HL-60 (cell line): ENCODE measurements around the gene HAGHL.

Source experiments
- DNase-seq, 2 experiments: peaks; one replicate each; pipeline ENCODE4 v3.0.0-alpha.2; 2010 to 2020; ENCODE audit warnings: low read depth in 1 of 2, low spot score in 1 of 2
- H3K27ac ChIP-seq: fragments of 250-450 bp; sonication (Bioruptor Pico); replicated peaks from 2 replicates; pipeline ENCODE4 v1.5.1; 2020; ENCODE audit warnings: mild to moderate bottlenecking, moderate library complexity
- H3K27me3 ChIP-seq: fragments of 250-450 bp; sonication (Bioruptor Pico); 2 replicates; pipeline ENCODE4 v1.5.1; 2021; ENCODE audit warnings: mild to moderate bottlenecking, moderate library complexity; ENCODE audit not compliant: insufficient read depth, poor library complexity, severe bottlenecking
- H3K4me3 ChIP-seq: replicated peaks from 2 replicates; pipeline ENCODE4 v1.5.1; 2011; ENCODE audit warnings: mild to moderate bottlenecking, control low read depth, low read length; ENCODE audit not compliant: insufficient read depth
- GABPA ChIP-seq: IDR thresholded peaks from 2 replicates; pipeline ENCODE4 v1.6.1; 2012; ENCODE audit warnings: low read depth
- POLR2AphosphoS5 ChIP-seq: IDR thresholded peaks from 2 replicates; pipeline ENCODE4 v1.6.1; 2012; ENCODE audit warnings: low read depth
- SPI1 ChIP-seq: IDR thresholded peaks from 2 replicates; pipeline ENCODE4 v1.6.1; 2012; ENCODE audit warnings: low read depth, mild to moderate bottlenecking, borderline replicate concordance
- TF ChIP-seq, protein P1 (sequence below): IDR thresholded peaks from one replicate; pipeline ENCODE4 v1.5.1; 2011; ENCODE audit warnings: low read length, control low read depth, inconsistent platforms; ENCODE audit not compliant: insufficient read depth
- TF ChIP-seq, protein P2 (sequence below): IDR thresholded peaks from 2 replicates; pipeline ENCODE4 v1.6.1; 2012; ENCODE audit warnings: low read depth; ENCODE audit not compliant: insufficient replicate concordance

Gene HAGHL

DNA sequence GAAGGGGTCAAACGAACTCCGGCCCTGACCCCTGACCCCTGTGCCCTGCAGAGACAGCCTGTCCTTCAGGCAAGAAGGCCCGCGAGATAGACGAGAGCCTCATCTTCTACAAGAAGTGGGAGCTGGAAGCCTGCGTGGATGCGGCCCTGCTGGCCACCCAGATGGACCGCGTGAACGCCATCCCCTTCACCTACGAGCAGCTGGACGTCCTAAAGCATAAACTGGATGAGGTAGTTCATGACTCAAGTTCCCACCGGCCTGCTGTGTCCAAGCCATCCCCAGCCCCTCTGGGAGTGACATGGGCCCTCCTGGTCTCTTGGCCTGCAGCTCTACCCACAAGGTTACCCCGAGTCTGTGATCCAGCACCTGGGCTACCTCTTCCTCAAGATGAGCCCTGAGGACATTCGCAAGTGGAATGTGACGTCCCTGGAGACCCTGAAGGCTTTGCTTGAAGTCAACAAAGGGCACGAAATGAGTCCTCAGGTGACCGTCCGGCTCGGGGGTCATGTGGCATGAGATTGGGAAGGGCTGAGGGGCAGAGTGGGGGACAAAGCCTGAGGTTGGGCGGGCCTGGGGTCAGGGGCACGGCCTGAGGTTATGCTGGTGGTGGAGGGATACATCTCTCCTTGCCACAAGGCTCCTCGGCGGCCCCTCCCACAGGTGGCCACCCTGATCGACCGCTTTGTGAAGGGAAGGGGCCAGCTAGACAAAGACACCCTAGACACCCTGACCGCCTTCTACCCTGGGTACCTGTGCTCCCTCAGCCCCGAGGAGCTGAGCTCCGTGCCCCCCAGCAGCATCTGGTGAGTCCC, 39.3 kb downstream of the HAGHL start:
- TF ChIP-seq, protein P1, sequence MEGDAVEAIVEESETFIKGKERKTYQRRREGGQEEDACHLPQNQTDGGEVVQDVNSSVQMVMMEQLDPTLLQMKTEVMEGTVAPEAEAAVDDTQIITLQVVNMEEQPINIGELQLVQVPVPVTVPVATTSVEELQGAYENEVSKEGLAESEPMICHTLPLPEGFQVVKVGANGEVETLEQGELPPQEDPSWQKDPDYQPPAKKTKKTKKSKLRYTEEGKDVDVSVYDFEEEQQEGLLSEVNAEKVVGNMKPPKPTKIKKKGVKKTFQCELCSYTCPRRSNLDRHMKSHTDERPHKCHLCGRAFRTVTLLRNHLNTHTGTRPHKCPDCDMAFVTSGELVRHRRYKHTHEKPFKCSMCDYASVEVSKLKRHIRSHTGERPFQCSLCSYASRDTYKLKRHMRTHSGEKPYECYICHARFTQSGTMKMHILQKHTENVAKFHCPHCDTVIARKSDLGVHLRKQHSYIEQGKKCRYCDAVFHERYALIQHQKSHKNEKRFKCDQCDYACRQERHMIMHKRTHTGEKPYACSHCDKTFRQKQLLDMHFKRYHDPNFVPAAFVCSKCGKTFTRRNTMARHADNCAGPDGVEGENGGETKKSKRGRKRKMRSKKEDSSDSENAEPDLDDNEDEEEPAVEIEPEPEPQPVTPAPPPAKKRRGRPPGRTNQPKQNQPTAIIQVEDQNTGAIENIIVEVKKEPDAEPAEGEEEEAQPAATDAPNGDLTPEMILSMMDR: no peak
- TF ChIP-seq GABPA: no peak
- TF ChIP-seq, protein P2, sequence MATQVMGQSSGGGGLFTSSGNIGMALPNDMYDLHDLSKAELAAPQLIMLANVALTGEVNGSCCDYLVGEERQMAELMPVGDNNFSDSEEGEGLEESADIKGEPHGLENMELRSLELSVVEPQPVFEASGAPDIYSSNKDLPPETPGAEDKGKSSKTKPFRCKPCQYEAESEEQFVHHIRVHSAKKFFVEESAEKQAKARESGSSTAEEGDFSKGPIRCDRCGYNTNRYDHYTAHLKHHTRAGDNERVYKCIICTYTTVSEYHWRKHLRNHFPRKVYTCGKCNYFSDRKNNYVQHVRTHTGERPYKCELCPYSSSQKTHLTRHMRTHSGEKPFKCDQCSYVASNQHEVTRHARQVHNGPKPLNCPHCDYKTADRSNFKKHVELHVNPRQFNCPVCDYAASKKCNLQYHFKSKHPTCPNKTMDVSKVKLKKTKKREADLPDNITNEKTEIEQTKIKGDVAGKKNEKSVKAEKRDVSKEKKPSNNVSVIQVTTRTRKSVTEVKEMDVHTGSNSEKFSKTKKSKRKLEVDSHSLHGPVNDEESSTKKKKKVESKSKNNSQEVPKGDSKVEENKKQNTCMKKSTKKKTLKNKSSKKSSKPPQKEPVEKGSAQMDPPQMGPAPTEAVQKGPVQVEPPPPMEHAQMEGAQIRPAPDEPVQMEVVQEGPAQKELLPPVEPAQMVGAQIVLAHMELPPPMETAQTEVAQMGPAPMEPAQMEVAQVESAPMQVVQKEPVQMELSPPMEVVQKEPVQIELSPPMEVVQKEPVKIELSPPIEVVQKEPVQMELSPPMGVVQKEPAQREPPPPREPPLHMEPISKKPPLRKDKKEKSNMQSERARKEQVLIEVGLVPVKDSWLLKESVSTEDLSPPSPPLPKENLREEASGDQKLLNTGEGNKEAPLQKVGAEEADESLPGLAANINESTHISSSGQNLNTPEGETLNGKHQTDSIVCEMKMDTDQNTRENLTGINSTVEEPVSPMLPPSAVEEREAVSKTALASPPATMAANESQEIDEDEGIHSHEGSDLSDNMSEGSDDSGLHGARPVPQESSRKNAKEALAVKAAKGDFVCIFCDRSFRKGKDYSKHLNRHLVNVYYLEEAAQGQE: no peak
- TF ChIP-seq POLR2AphosphoS5: no peak
- TF ChIP-seq SPI1: no peak
- DNase-seq: no peak
- H3K4me3 ChIP-seq: no peak overlapping the region
- no peaks in the 10 kb centered on the region for H3K27me3 ChIP-seq
- H3K27ac ChIP-seq: no peak overlapping the region

DNA sequence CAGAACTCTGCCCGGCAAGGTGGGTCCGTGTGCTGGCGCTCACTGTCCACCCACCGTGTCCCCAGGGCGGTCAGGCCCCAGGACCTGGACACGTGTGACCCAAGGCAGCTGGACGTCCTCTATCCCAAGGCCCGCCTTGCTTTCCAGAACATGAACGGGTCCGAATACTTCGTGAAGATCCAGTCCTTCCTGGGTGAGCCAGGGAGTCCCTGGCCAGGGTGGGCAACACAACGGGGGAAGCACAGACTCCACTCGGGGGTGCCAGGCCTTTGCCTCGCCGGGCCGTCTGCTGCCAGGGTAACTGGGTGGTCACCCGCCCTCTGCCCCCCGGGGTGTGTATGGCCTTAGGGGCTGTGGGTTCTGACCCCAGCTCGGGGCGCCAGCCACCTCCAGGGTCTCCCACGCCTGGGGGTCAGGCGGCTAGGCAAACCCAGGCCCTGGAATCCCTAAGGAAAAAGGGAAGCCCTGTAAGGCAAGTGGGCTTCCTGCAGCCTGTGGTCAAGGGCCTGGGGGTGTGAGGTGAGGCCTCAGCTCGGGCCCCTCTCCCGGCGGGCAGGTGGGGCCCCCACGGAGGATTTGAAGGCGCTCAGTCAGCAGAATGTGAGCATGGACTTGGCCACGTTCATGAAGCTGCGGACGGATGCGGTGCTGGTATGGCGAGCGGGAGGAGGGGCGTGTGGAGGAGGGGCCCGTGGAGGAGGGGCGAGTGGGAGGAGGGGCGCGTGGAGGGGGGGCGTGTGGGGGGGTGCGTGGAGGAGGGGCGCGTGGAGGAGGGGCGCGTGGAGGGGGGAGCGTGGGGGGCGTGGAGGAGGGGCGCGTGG, 40.1 kb downstream of the HAGHL start:
- no peak for DNase-seq
- Histone ChIP-seq H3K4me3 (no peak overlapping the region), H3K27ac (no peak overlapping the region), H3K27me3 (no peaks in the 10 kb centered on the region)
- TF ChIP-seq GABPA: no peak
- no peak for TF ChIP-seq POLR2AphosphoS5
- TF ChIP-seq, protein P1: no peak
- TF ChIP-seq SPI1: no peak
- TF ChIP-seq, protein P2: no peak

DNA sequence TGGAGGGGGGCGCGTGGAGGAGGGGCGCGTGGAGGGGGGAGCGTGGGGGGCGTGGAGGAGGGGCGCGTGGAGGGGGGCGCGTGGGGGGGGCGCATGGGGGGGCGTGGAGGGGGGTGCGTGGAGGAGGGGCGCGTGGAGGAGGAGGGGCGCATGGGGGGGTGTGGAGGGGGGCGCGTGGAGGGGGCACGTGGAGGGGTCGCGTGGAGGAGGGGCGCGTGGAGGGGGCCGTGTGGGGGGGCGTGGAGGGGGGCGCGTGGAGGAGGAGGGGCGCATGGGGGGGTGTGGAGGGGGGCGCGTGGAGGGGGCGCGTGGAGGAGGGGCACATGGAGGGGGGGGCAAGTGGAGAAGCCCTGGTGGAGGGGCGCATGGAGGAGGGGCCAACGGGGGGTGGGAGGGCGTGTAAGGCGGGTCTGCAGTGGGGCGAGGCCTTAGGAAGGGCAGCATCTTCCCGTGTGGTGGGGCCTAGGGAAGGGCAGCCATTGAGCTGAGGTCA, 40.9 kb downstream of the HAGHL start:
- TF ChIP-seq, protein P2: no peak
- TF ChIP-seq SPI1 (no peak), POLR2AphosphoS5 (no peak), GABPA (no peak)
- TF ChIP-seq, protein P1: no peak

More for the DNA sequence above, 40.9 kb downstream of the HAGHL start:
- DNase-seq: no peak
- H3K4me3 ChIP-seq: no peak overlapping the region
- no peaks in the 10 kb centered on the region for H3K27me3 ChIP-seq
- no peak overlapping the region for H3K27ac ChIP-seq
